Gastrocnemius medialis (tissue), 4 donors: ENCODE results near the gene FBXO42. TPM values are rescaled to one million over a fixed set of nuclear protein-coding genes. Genes with fewer than 3 reads are reported as not detected.

ENCODE experiments used
- ATAC-seq, 2 donors: fragments of 150-250 bp; one replicate each; pipeline ENCODE4 v1.9.1; 2016
- DNase-seq, 2 donors: peaks; one replicate each; pipeline ENCODE4 v3.0.0-alpha.2; 2019
- H3K27ac ChIP-seq, 4 donors: fragments of 200-600 bp; sonication (generic); 1 replicate in 1 of 4; 2 replicates in 3 of 4; pipeline ENCODE4 v1.5.1; 2016 to 2018; ENCODE audit warnings: mild to moderate bottlenecking in 2 of 4, moderate library complexity in 1 of 4
- H3K27me3 ChIP-seq, 3 donors: fragments of 200-600 bp; sonication (generic) in 2 of 3; 1 replicate in 1 of 3; 2 replicates in 2 of 3; pipeline versions ENCODE4 v1.5.1 to v1.6.0; 2016 to 2019; ENCODE audit warnings: mild to moderate bottlenecking in 1 of 3, moderate library complexity in 1 of 3
- H3K36me3 ChIP-seq, 2 donors: fragments of 200-600 bp; sonication (generic) in 1 of 2; one replicate each; pipeline ENCODE4 v1.5.1; 2017 to 2018
- H3K4me1 ChIP-seq, 2 donors: fragments of 200-600 bp; sonication (generic) in 1 of 2; one replicate each; pipeline ENCODE4 v1.5.1; 2016 to 2017; ENCODE audit warnings: mild to moderate bottlenecking in 2 of 2
- H3K4me3 ChIP-seq, 4 donors: fragments of 200-600 bp; sonication (generic) in 3 of 4; 1 replicate in 1 of 4; 2 replicates in 3 of 4; pipeline ENCODE4 v1.5.1; 2016 to 2019; ENCODE audit warnings: mild to moderate bottlenecking in 2 of 4
- H3K9me3 ChIP-seq, 3 donors: fragments of 200-600 bp; sonication (generic) in 2 of 3; 1 replicate in 1 of 3; 2 replicates in 2 of 3; pipeline ENCODE4 v1.5.1; 2016 to 2019
- CTCF ChIP-seq, 5 experiments: fragments of 450-650 bp in 3 of 5; fragments of 200-600 bp in 2 of 5; sonication (generic) in 2 of 5; IDR thresholded peaks in 4 of 5; conservative IDR thresholded peaks in 1 of 5; 1 replicate in 4 of 5; 2 replicates in 1 of 5; pipeline ENCODE4 v1.5.1; 2016 to 2019; ENCODE audit warnings: antibody characterized with exemption in 5 of 5, mild to moderate bottlenecking in 3 of 5, moderate library complexity in 3 of 5
- POLR2A ChIP-seq, 2 donors: fragments of 450-650 bp; IDR thresholded peaks; one replicate each; pipeline ENCODE4 v1.6.1; 2017; ENCODE audit warnings: antibody characterized with exemption in 2 of 2, mild to moderate bottlenecking in 2 of 2, moderate library complexity in 2 of 2
- in situ Hi-C, 4 donors: fragments of 200-750 bp; cut with MboI; loops; one replicate each; pipeline versions ENCODE4 v1.15.0 to v1.8.0; 2017; ENCODE audit warnings: low sequenced_read_pairs in 4 of 4
- intact Hi-C: fragments of 100-400 bp; cut with DNase I; formaldehyde crosslinking; loops from one replicate; pipeline ENCODE4 v1.15.1; 2023; ENCODE audit warnings: low total_unique reads
- total RNA-seq, 4 donors: library from RNA; depleted of rRNA; stranded (reverse); fragments of >200 nt; gene quantifications; one replicate each; pipeline versions ENCODE4 v1.1.0 to v1.2.3, GENCODE V29; 2016

The FBXO42 gene
- total RNA-seq, 4 donors from 2014 or later = 23.1 to 32.4 (median 27.2) TPM

DNA sequence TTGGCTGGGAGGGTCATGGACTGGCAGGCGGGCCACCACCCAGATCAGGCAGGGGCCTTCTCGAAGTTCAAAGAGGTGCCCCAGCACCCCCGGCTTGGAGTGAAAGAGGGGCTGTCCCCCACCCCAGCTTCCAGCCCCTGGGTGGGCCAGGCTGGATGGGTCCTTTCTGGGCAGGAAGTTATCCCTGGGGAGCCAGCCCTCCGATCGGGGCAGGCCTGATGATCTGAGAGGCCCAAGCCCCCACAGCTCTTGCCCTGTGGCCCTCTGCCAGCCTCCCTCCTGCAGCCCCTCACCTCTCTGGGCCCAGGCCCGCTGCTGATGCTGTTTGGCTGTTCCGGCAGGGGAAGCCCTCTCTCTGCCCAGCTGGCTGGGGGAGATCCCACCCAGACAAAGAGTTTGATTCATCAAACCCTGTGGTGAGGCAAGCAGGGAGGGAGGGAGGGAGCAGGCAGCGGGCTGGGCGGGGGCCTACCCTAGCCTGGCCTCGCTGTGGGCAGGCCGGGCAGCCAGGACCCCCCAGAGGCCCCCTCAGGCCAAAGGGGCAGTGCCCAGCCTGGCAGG lies 142.4 kb downstream of the FBXO42 start:
- peaks cover 6 to 9% (median 8%) of the 10 kb centered on the region in 3 donors for H3K27me3 ChIP-seq
- H3K27ac ChIP-seq = no peak overlapping the region
- TF ChIP-seq CTCF (IDR thresholded peaks at IDR 0.05 in 4 of 5, conservative IDR thresholded peaks at IDR 0.05 in 1 of 5) = no peak
- no peak for TF ChIP-seq POLR2A (IDR thresholded peaks at IDR 0.05)
- in situ Hi-C loops = no loop called here
- intact Hi-C loops = loop anchor here (5.0 kb wide), 1 partner anchor 152 kb away; no protein-coding TSS in a partner anchor
- DNase-seq (no peak), ATAC-seq (no peak)
- H3K9me3 ChIP-seq = no peaks in the 10 kb centered on the region
- peaks cover 4 to 6% of the 10 kb centered on the region in 2 donors for H3K4me1 ChIP-seq
- H3K4me3 ChIP-seq = no peak overlapping the region
- H3K36me3 ChIP-seq = no peaks in the 10 kb centered on the region

- Histone ChIP-seq H3K27ac (no peak overlapping the region), H3K9me3 (no peaks in the 10 kb centered on the region), H3K4me1 (peaks cover 4 to 6% of the 10 kb centered on the region in 2 donors), H3K4me3 (no peak overlapping the region), H3K27me3 (peaks cover 6 to 9% (median 6%) of the 10 kb centered on the region in 3 donors), H3K36me3 (no peaks in the 10 kb centered on the region)
- TF ChIP-seq POLR2A (IDR thresholded peaks at IDR 0.05) (no peak), CTCF (IDR thresholded peaks at IDR 0.05 in 4 of 5, conservative IDR thresholded peaks at IDR 0.05 in 1 of 5) (no peak)
- no peak for DNase-seq
- no peak for ATAC-seq
- in situ Hi-C loops = no loop called here
- intact Hi-C loops = loop anchor here (5.0 kb wide), 1 partner anchor 153 kb away; no protein-coding TSS in a partner anchor
These were observed 143.0 kb downstream of the FBXO42 start for GRCh38 chr1:16209132-16209846.

GRCh38 chr1:16208270-16208987 lies 143.9 kb downstream of the FBXO42 start:
- intact Hi-C loops (loop anchor here (5.0 kb wide), 1 partner anchor 154 kb away; no protein-coding TSS in a partner anchor), in situ Hi-C loops (no loop called here)
- Histone ChIP-seq H3K9me3 (no peaks in the 10 kb centered on the region), H3K4me3 (no peak overlapping the region), H3K27me3 (peaks cover 6 to 9% (median 6%) of the 10 kb centered on the region in 3 donors), H3K4me1 (peaks cover 4 to 6% of the 10 kb centered on the region in 2 donors), H3K27ac (no peak overlapping the region), H3K36me3 (no peaks in the 10 kb centered on the region)
- DNase-seq (no peak), ATAC-seq (no peak)
- no peak for TF ChIP-seq CTCF (IDR thresholded peaks at IDR 0.05 in 4 of 5, conservative IDR thresholded peaks at IDR 0.05 in 1 of 5)
- TF ChIP-seq POLR2A (IDR thresholded peaks at IDR 0.05) = no peak

DNA sequence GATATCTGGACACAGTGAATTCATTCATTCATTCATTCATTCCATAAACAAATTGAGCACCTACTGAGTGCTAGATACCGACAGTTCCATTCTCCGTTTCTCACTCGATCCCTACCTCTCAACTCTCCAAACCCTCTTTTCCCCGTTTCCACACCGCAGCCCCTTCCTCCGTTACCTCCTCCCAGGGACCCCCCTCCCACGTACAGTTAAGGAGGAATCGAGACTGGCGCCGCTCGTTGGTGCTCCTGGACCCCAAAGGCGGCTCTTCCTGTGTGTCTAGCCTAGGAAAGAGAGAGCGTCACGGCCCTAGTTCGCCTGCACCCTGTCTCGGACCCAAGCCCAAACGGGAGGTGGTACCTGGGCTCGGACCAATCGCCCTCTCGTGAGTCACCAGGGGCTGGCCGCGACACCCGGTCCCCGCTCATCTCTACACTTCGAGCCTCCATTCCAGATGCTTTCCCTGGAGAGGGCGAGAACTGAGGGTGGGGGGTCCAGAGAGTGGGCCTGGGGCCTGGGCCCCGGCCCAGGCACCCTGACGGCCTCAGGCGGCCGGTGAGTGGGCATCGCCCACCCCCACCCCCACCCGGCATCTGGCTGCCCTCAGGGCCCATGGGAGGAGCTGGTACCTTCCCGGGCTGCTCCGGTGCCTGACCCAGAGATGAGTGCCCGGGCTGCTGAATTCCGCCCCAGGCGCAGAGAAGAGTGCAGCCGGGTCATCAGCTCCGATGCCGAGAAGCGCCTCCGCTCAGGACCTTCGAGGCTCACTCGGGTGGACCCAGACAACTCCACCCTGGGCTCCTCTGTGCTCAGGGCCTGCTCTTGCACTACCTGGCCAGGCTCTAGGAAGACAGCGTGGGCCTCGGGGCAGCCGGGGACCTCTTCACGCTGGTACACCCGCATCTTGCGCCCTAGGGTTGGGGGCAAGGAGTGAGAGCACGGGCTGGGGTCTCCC lies 144.7 kb downstream of the FBXO42 start:
- no peak for DNase-seq
- H3K4me1 ChIP-seq = peaks cover 4 to 6% of the 10 kb centered on the region in 2 donors
- no peaks in the 10 kb centered on the region for H3K36me3 ChIP-seq
- no peaks in the 10 kb centered on the region for H3K9me3 ChIP-seq
- peak overlapping the region; percentile 59 to 82 (median 72) for H3K27ac ChIP-seq
- in situ Hi-C loops = no loop called here
- peaks cover 6 to 9% (median 6%) of the 10 kb centered on the region in 3 donors for H3K27me3 ChIP-seq
- intact Hi-C loops = loop anchor here (5.0 kb wide), 1 partner anchor 155 kb away; no protein-coding TSS in a partner anchor
- TF ChIP-seq POLR2A (IDR thresholded peaks at IDR 0.05) (no peak), CTCF (IDR thresholded peaks at IDR 0.05 in 4 of 5, conservative IDR thresholded peaks at IDR 0.05 in 1 of 5) (no peak)
- peak overlapping the region; percentile 48 to 71 (median 64) for H3K4me3 ChIP-seq
- ATAC-seq = no peak
